Measurements from ENCODE around the gene DOCK2. TPM values are rescaled to one million over a fixed set of nuclear protein-coding genes. Genes with fewer than 3 reads are reported as not detected.

Gene DOCK2
- polyA plus RNA-seq, 3 donors: 57.5 to 178 (median 115) TPM

- Histone ChIP-seq H4K20me1 (ENCODE audit: insufficient read depth, low read length) (peaks cover 66% of the 10 kb centered on the region), H3K36me3 (replicated peaks in 1 of 2; ENCODE audit: control insufficient read depth in 1 of 2, insufficient read depth in 2 of 2, low read length in 2 of 2) (peaks cover 4 to 26% of the 10 kb centered on the region in 2 donors), H3K4me1 (ENCODE audit: control insufficient read depth in 1 of 2, insufficient read depth in 2 of 2, low read length in 2 of 2) (peaks cover 82 to 87% of the 10 kb centered on the region in 2 donors), H2AFZ (ENCODE audit: insufficient read depth, low read depth, low read length, poor library complexity, severe bottlenecking) (no peak overlapping the region), H3K79me2 (ENCODE audit: insufficient read depth, low read length) (peaks cover 81% of the 10 kb centered on the region), H3K9me3 (replicated peaks in 1 of 2; ENCODE audit: control insufficient read depth in 1 of 2, insufficient read depth in 1 of 2, low read length in 2 of 2) (no peaks in the 10 kb centered on the region), H3K9ac (ENCODE audit: insufficient read depth, low read length, poor library complexity, severe bottlenecking) (peak overlapping the region; percentile 38), H3K4me2 (replicated peaks; ENCODE audit: extremely low read depth, low read length, poor library complexity, severe bottlenecking) (peak overlapping the region; percentile 67), H3K4me3 (replicated peaks in 1 of 3; ENCODE audit: low read depth in 2 of 3, low read length in 3 of 3) (peak overlapping the region in 1 of 3 experiments; percentile 64), H3K27ac (ENCODE audit: low read depth in 1 of 2, low read length in 2 of 2) (peak overlapping the region; percentile 80 to 87), H3K27me3 (ENCODE audit: control insufficient read depth in 2 of 2, insufficient read depth in 2 of 2, low read length in 2 of 2) (no peaks in the 10 kb centered on the region)
- Mint-ChIP-seq H3K4me1 (peaks cover 94% of the 10 kb centered on the region), H3K27me3 (ENCODE audit: low read depth in 3 of 3) (no peaks in the 10 kb centered on the region), H3K9me3 (no peaks in the 10 kb centered on the region), H3K27ac (peak overlapping the region; percentile 87 to 95 (median 94)), H3K4me3 (peak overlapping the region; percentile 64 to 77), H3K36me3 (peaks cover 28 to 40% of the 10 kb centered on the region in 2 donors)
- peak in 2 of 3 donors; percentile 43 to 46 for DNase-seq
- TF ChIP-seq CTCF (IDR thresholded peaks at IDR 0.05): no peak
- 67% methylated on average over 2 of the region's 4 CpGs for WGBS (ENCODE audit: insufficient coverage)
- intact Hi-C loops (cut with micrococcal nuclease): no loop called here
These were observed 237.5 kb downstream of the DOCK2 start for GRCh38 chr5:169874621-169875020.

- no peaks in the 10 kb centered on the region for H3K27me3 Mint-ChIP-seq (ENCODE audit: low read depth in 3 of 3)
- H3K4me3 Mint-ChIP-seq: peak overlapping the region; percentile 64 to 77
- H3K27ac ChIP-seq (ENCODE audit: low read depth in 1 of 2, low read length in 2 of 2): peak overlapping the region; percentile 80 to 87
- H3K27ac Mint-ChIP-seq: peak overlapping the region; percentile 87 to 95 (median 94)
- intact Hi-C loops (cut with micrococcal nuclease): no loop called here
- no peaks in the 10 kb centered on the region for H3K27me3 ChIP-seq (ENCODE audit: control insufficient read depth in 2 of 2, insufficient read depth in 2 of 2, low read length in 2 of 2)
- peak; percentile 51 to 79 (median 76) for DNase-seq
- no peak for TF ChIP-seq CTCF (IDR thresholded peaks at IDR 0.05)
- H3K4me3 ChIP-seq (replicated peaks in 1 of 3; ENCODE audit: low read depth in 2 of 3, low read length in 3 of 3): peak overlapping the region; percentile 5 to 64 (median 13)
- H3K9ac ChIP-seq (ENCODE audit: insufficient read depth, low read length, poor library complexity, severe bottlenecking): peak overlapping the region; percentile 38
- peaks cover 75% of the 10 kb centered on the region for H3K79me2 ChIP-seq (ENCODE audit: insufficient read depth, low read length)
- peaks cover 22 to 34% of the 10 kb centered on the region in 2 donors for H3K36me3 Mint-ChIP-seq
- peaks cover 0 to 20% of the 10 kb centered on the region in 2 donors for H3K36me3 ChIP-seq (replicated peaks in 1 of 2; ENCODE audit: control insufficient read depth in 1 of 2, insufficient read depth in 2 of 2, low read length in 2 of 2)
- no peak overlapping the region for H2AFZ ChIP-seq (ENCODE audit: insufficient read depth, low read depth, low read length, poor library complexity, severe bottlenecking)
- H3K4me2 ChIP-seq (replicated peaks; ENCODE audit: extremely low read depth, low read length, poor library complexity, severe bottlenecking): peak overlapping the region; percentile 67
- H3K9me3 Mint-ChIP-seq: no peaks in the 10 kb centered on the region
- 10% methylated on average over 6 of the region's 8 CpGs for WGBS (ENCODE audit: insufficient coverage)
- H4K20me1 ChIP-seq (ENCODE audit: insufficient read depth, low read length): peaks cover 63% of the 10 kb centered on the region
- H3K4me1 ChIP-seq (ENCODE audit: control insufficient read depth in 1 of 2, insufficient read depth in 2 of 2, low read length in 2 of 2): peaks cover 82 to 87% of the 10 kb centered on the region in 2 donors
- H3K9me3 ChIP-seq (replicated peaks in 1 of 2; ENCODE audit: control insufficient read depth in 1 of 2, insufficient read depth in 1 of 2, low read length in 2 of 2): no peaks in the 10 kb centered on the region
- H3K4me1 Mint-ChIP-seq: peaks cover 93% of the 10 kb centered on the region
These were observed 238.1 kb downstream of the DOCK2 start for GRCh38 chr5:169875091-169875728.

All from CD14-positive monocyte (primary cell).